ENCODE data around the gene RIPOR2.

DNA sequence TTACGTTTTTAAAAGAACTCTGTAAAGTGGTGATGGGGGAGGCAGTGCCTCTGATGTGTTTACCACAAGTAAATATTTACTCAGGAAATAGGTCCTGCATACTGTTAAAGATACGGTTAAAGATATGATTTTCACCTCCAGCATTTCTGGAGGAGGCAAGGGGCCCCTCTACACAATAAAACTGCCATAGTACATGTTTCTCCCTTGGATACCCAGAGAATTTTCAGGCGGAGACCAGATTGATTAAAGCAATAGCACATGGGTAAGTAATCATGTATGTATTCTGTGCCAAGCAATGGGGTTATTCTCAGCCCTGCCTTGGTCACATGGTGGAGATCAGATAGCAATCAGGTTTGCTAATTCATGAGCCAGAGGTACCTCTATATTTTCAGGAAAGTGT is 9.6 kb downstream of the RIPOR2 start:
- no peak for TF ChIP-seq CEBPB (IDR thresholded peaks at IDR 0.05; ENCODE audit: borderline replicate concordance in 1 of 2, low read depth in 2 of 2, low read length in 2 of 2)
- TF ChIP-seq, protein P1, sequence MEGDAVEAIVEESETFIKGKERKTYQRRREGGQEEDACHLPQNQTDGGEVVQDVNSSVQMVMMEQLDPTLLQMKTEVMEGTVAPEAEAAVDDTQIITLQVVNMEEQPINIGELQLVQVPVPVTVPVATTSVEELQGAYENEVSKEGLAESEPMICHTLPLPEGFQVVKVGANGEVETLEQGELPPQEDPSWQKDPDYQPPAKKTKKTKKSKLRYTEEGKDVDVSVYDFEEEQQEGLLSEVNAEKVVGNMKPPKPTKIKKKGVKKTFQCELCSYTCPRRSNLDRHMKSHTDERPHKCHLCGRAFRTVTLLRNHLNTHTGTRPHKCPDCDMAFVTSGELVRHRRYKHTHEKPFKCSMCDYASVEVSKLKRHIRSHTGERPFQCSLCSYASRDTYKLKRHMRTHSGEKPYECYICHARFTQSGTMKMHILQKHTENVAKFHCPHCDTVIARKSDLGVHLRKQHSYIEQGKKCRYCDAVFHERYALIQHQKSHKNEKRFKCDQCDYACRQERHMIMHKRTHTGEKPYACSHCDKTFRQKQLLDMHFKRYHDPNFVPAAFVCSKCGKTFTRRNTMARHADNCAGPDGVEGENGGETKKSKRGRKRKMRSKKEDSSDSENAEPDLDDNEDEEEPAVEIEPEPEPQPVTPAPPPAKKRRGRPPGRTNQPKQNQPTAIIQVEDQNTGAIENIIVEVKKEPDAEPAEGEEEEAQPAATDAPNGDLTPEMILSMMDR (IDR thresholded peaks at IDR 0.05 in 2 of 3, conservative IDR thresholded peaks at IDR 0.05 in 1 of 3; ENCODE audit: control insufficient read depth in 2 of 3, extremely low read depth in 1 of 3, insufficient read depth in 1 of 3, low read depth in 3 of 3, low read length in 3 of 3): no peak
- TF ChIP-seq GABPA (IDR thresholded peaks at IDR 0.05; ENCODE audit: low read depth): no peak
- TF ChIP-seq, protein P2, sequence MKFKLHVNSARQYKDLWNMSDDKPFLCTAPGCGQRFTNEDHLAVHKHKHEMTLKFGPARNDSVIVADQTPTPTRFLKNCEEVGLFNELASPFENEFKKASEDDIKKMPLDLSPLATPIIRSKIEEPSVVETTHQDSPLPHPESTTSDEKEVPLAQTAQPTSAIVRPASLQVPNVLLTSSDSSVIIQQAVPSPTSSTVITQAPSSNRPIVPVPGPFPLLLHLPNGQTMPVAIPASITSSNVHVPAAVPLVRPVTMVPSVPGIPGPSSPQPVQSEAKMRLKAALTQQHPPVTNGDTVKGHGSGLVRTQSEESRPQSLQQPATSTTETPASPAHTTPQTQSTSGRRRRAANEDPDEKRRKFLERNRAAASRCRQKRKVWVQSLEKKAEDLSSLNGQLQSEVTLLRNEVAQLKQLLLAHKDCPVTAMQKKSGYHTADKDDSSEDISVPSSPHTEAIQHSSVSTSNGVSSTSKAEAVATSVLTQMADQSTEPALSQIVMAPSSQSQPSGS (IDR thresholded peaks at IDR 0.05; ENCODE audit: low read length): no peak
- no peak for TF ChIP-seq POLR2A (IDR thresholded peaks at IDR 0.05; ENCODE audit: low read depth, low read length)
- no peak for TF ChIP-seq EZH2 (IDR thresholded peaks at IDR 0.05; ENCODE audit: borderline replicate concordance, control insufficient read depth, low read depth, low read length)
- TF ChIP-seq EP300 (IDR thresholded peaks at IDR 0.05; ENCODE audit: borderline replicate concordance in 1 of 2, control insufficient read depth in 1 of 2, low read depth in 2 of 2, low read length in 2 of 2): no peak
- TF ChIP-seq, protein P3, sequence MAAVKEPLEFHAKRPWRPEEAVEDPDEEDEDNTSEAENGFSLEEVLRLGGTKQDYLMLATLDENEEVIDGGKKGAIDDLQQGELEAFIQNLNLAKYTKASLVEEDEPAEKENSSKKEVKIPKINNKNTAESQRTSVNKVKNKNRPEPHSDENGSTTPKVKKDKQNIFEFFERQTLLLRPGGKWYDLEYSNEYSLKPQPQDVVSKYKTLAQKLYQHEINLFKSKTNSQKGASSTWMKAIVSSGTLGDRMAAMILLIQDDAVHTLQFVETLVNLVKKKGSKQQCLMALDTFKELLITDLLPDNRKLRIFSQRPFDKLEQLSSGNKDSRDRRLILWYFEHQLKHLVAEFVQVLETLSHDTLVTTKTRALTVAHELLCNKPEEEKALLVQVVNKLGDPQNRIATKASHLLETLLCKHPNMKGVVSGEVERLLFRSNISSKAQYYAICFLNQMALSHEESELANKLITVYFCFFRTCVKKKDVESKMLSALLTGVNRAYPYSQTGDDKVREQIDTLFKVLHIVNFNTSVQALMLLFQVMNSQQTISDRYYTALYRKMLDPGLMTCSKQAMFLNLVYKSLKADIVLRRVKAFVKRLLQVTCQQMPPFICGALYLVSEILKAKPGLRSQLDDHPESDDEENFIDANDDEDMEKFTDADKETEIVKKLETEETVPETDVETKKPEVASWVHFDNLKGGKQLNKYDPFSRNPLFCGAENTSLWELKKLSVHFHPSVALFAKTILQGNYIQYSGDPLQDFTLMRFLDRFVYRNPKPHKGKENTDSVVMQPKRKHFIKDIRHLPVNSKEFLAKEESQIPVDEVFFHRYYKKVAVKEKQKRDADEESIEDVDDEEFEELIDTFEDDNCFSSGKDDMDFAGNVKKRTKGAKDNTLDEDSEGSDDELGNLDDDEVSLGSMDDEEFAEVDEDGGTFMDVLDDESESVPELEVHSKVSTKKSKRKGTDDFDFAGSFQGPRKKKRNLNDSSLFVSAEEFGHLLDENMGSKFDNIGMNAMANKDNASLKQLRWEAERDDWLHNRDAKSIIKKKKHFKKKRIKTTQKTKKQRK (IDR thresholded peaks at IDR 0.05; ENCODE audit: low read depth, low read length): no peak
- no peak for TF ChIP-seq RCOR1 (conservative IDR thresholded peaks at IDR 0.05; ENCODE audit: low read depth, low read length)
- TF ChIP-seq POLR2AphosphoS5 (IDR thresholded peaks at IDR 0.05; ENCODE audit: low read length): no peak
- TF ChIP-seq NFYB (IDR thresholded peaks at IDR 0.05; ENCODE audit: insufficient read depth, low read depth, low read length): no peak
- TF ChIP-seq SP1 (IDR thresholded peaks at IDR 0.05; ENCODE audit: low read depth, low read length): no peak
- no peak for TF ChIP-seq JUND (IDR thresholded peaks at IDR 0.05; ENCODE audit: low read depth, low read length)
- TF ChIP-seq TAF1 (IDR thresholded peaks at IDR 0.05; ENCODE audit: borderline replicate concordance, low read depth, low read length): no peak
